ENCODE results near the gene RPUSD2. TPM values are rescaled to one million over a fixed set of nuclear protein-coding genes. Genes with fewer than 3 reads are reported as not detected.

RPUSD2 gene
- total RNA-seq (2022; extraction: Qiagen RNA extraction), result 13.0 to 15.6 TPM (median 15.3 TPM) in 5 replicates

GRCh38 chr15:40569129-40569953 lies at the start of gene RPUSD2:
TSS of gene RPUSD2 (plus strand) at chr15:40569299. CDS start at chr15:40569338, 39 bp downstream.

GRCh38 chr15:40564591-40565332 lies 4.3 kb upstream of the RPUSD2 start, which contains the start of gene CCDC32:
TSS of gene CCDC32 (minus strand) at chr15:40565042. CDS start at chr15:40563015, 2,027 bp downstream.

GRCh38 chr15:40593588-40594428 lies 24.7 kb downstream of the RPUSD2 start, which contains the start of gene KNL1:
TSS of gene KNL1 (plus strand) at chr15:40594249. CDS start at chr15:40602932, 8,683 bp downstream.

Other genes with a start within 250 kb of the RPUSD2 start
- gene INAFM2, start 245.6 kb upstream of the RPUSD2 start, total RNA-seq (2022; extraction: Qiagen RNA extraction), result 6.2 to 8.2 TPM (median 7.0 TPM) in 5 replicates
- 13.0 to 26.8 TPM (median 19.2 TPM) in 5 replicates for gene CCDC9B, start 228.4 kb upstream of the RPUSD2 start, total RNA-seq (2022; extraction: Qiagen RNA extraction)
- not detected in 5 replicates for gene PHGR1, start 218.3 kb upstream of the RPUSD2 start, total RNA-seq (2022; extraction: Qiagen RNA extraction)
- gene DISP2, start 211.1 kb upstream of the RPUSD2 start, total RNA-seq (2022; extraction: Qiagen RNA extraction), result 1.1 to 1.9 TPM (median 1.5 TPM) in 5 replicates
- 44.0 to 51.2 TPM (median 47.6 TPM) in 5 replicates for gene KNSTRN, start 186.6 kb upstream of the RPUSD2 start, total RNA-seq (2022; extraction: Qiagen RNA extraction)
- 9.3 to 13.5 TPM (median 12.0 TPM) in 5 replicates for gene IVD, start 163.5 kb upstream of the RPUSD2 start, total RNA-seq (2022; extraction: Qiagen RNA extraction)
- gene BAHD1, start 128.3 kb upstream of the RPUSD2 start, total RNA-seq (2022; extraction: Qiagen RNA extraction), result 9.4 to 11.6 TPM (median 11.2 TPM) in 5 replicates
- gene CHST14, start 98.3 kb upstream of the RPUSD2 start, total RNA-seq (2022; extraction: Qiagen RNA extraction), result 14.0 to 20.1 TPM (median 17.6 TPM) in 5 replicates
- 10.9 to 20.7 TPM (median 11.0 TPM) in 5 replicates for gene CCDC32, start 4.3 kb upstream of the RPUSD2 start, total RNA-seq (2022; extraction: Qiagen RNA extraction)
- 5.3 to 8.7 TPM (median 8.0 TPM) in 5 replicates for gene KNL1, start 24.9 kb downstream of the RPUSD2 start, total RNA-seq (2022; extraction: Qiagen RNA extraction)
- gene RAD51, start 125.9 kb downstream of the RPUSD2 start, total RNA-seq (2022; extraction: Qiagen RNA extraction), result 17.7 to 23.7 TPM (median 20.5 TPM) in 5 replicates
- 21.6 to 24.4 TPM (median 22.1 TPM) in 5 replicates for gene RMDN3, start 186.0 kb downstream of the RPUSD2 start, total RNA-seq (2022; extraction: Qiagen RNA extraction)
- 6.0 to 7.9 TPM (median 7.0 TPM) in 5 replicates for gene GCHFR, start 194.8 kb downstream of the RPUSD2 start, total RNA-seq (2022; extraction: Qiagen RNA extraction)
- 0.04 to 0.10 TPM (median 0.05 TPM) in 3 of 5 replicates, not detected in the others for gene C15orf62, start 200.7 kb downstream of the RPUSD2 start, total RNA-seq (2022; extraction: Qiagen RNA extraction)
- gene ZFYVE19, start 237.8 kb downstream of the RPUSD2 start, total RNA-seq (2022; extraction: Qiagen RNA extraction), result 13.8 to 16.5 TPM (median 16.1 TPM) in 5 replicates
- 21.1 to 28.9 TPM (median 25.8 TPM) in 5 replicates for gene DNAJC17, start 238.2 kb downstream of the RPUSD2 start, total RNA-seq (2022; extraction: Qiagen RNA extraction)